Fibroblast of skin of abdomen (primary cell): ENCODE results near the gene ZNF684. TPM values are rescaled to one million over a fixed set of nuclear protein-coding genes. Genes with fewer than 3 reads are reported as not detected.
A peak's percentile ranks its signal among the peaks of the same experiment; 100 is the strongest.
"Not testable (repeated sequence)": the region's sequence is repeated elsewhere in the genome, so short reads cannot be mapped to it uniquely, and the experiment has no call there.

Experiments used
- DNase-seq: peaks from one replicate; pipeline ENCODE4 v3.0.0-alpha.2; 2013
- polyA plus RNA-seq, 2 experiments: library from polyadenylated mRNA; unstranded; fragments of 120-200 nt; gene quantifications; one replicate each; pipeline ENCODE4 v1.2.1, GENCODE V29; 2013; ENCODE audit not compliant: insufficient read length in 2 of 2

ZNF684 gene
- polyA plus RNA-seq (2013, experiment 1 of 2; ENCODE audit: insufficient read length): 3.5 TPM
- polyA plus RNA-seq (2013, experiment 2 of 2; ENCODE audit: insufficient read length): 2.5 TPM

DNA sequence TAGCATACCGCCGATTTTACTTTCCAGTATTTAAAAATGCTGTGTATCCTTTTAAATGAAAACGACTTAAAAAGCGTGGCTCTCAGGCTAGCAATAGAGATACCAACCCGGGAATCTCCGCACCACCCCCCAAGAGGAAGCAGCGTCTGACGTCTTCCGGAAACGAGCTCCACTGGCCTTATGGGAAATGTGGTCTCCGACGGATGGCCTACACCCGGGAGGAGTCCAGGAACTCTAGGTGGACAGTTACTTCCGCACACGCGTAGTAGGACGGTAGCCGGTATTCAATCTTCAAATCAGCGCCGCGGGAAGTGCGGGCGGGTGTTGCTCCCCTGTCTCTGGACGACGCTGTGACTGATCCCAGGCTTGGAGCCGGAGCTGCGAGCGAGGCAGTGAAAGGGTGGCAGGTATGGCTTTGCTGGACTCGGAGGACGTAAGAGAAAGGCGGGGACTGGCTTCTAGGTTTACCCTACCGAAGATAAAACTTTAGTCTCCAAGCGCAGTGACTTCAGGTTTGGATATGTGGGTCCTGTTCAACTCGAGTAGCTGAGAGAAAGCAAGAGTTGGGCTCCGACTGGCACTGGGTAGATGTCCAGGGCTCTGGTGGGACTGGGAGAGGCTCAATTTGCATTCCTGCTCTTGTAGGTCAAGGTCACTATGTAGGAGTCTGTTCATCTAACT lies at the start of gene ZNF684:
Gene ZNF684 (plus strand): TSS at position 257 of the 681 bp plus-strand sequence. CDS start 1,530 bp downstream, outside the sequence.
- DNase-seq: peak; percentile 94

DNA sequence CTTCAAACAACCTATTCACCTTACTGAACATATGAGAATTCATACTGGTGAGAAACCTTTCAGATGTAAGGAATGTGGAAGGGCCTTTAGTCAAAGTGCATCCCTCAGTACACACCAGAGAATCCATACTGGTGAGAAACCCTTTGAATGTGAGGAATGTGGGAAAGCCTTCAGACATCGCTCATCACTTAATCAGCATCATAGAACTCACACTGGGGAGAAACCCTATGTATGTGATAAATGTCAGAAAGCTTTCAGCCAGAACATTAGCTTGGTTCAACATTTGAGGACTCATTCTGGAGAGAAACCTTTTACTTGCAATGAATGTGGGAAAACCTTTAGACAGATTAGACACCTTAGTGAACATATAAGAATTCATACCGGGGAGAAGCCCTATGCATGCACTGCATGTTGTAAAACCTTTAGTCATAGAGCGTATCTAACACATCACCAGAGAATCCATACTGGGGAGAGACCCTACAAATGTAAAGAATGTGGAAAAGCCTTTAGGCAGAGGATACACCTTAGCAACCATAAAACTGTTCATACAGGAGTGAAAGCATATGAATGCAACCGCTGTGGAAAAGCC lies 36.0 kb upstream of the ZNF684 start:
- no peak for DNase-seq

DNA sequence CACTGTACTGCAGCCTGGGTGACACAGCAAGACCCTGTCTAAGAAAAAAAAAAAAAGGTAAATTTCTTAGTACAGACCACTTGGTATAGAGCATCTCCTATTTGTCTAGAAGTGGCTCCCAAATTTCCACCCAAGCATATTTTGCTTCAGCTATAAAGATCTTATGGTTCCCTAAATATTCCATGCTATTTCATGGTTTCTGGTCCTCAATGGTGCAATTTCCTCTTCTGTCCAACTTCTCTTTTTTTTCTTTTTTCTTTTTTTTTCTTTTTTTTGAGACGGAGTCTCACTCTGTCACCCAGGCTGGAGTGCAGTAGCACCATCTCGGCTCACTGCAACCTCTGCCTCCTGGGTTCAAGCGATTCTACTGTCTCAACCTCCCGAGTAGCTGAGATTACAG lies 28.8 kb upstream of the ZNF684 start:
- not testable (repeated sequence) for DNase-seq

GRCh38 chr1:40507973-40508372 lies 23.5 kb upstream of the ZNF684 start:
- DNase-seq: no peak

GRCh38 chr1:40508375-40509341 lies 22.8 kb upstream of the ZNF684 start, which contains the start of gene EXO5:
TSS of gene EXO5 (plus strand) at chr1:40508767. CDS start at chr1:40514545, 5,778 bp downstream.
- DNase-seq: peak; percentile 78

DNA sequence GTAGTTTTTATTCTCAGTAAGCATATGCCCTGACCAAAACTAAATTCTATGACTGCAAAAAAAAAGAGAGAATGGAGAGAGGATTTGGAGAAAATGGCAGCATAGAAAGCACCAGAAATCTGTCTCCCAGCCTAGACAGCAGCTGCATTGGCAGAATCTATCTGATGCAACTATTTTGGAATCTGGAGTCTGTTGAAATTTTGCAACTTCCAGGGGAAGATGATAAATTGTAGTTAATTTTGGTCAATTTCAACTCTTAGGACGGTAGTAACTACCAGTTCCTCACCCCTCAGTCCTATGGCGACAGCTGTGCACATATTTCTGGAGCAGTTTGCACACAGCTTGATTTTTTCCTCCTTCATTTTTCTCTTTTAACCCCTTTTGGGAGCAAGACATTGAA lies 11.9 kb upstream of the ZNF684 start:
- no peak for DNase-seq

DNA sequence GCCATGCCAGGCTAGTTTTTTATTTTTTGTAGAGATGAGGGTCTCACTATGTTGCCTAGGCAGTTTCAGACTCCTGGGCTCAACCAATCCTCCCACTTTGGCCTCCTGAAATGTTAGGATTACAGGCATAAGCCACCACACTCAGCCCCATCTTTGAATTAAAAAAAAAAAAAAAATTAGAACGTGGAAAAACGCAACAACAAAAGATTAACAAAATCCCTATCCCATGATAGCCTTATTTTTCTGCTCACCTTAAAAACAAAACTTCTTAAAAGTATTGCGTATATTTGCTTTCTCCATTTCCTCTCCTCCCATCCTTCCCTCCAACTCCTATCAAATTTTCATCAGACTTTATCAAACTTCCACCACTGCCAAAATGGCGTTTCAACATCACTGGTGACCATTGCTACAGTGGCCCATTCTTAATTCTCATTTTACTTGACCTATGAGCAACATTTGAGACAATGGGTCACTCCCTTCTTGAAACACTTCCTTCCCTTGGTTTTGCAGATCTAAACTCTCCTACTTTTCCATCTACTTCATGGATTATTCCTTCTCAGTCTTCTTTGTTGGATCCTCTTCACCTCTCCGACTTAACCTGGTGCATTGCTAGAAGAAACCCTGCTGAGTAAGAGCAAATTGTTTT lies 579 bp upstream of the ZNF684 start:
- peak; percentile 10 for DNase-seq

GRCh38 chr1:40532062-40532389 lies 589 bp downstream of the ZNF684 start:
- DNase-seq: no peak

- peak; percentile 38 for DNase-seq
These were observed 1.5 kb downstream of the ZNF684 start for GRCh38 chr1:40532844-40533424.

DNA sequence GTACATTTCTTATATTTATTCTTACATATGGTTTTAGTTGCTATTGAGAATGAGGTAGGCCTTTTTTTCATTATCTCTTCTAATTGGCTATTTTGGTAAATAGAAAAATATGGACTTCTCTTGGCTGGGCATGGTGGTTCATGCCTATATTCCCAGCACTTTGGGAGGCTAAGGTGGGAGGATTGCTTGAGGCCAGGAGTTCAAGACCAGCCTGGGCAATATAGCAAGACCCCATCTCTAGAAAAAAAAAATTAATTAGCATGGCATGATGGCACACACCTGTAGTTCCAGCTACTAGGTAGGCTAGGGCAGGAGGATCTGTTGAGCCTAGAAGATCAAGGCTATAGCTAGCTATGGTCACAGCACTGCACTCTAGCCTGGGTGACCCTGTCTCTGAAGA lies 3.2 kb downstream of the ZNF684 start:
- no peak for DNase-seq

- DNase-seq: no peak
These were observed 4.3 kb downstream of the ZNF684 start for GRCh38 chr1:40535732-40536131.

- DNase-seq: no peak
These were observed 7.9 kb downstream of the ZNF684 start for GRCh38 chr1:40539338-40539737.

GRCh38 chr1:40546957-40547356 lies 15.5 kb downstream of the ZNF684 start:
- no peak for DNase-seq

DNA sequence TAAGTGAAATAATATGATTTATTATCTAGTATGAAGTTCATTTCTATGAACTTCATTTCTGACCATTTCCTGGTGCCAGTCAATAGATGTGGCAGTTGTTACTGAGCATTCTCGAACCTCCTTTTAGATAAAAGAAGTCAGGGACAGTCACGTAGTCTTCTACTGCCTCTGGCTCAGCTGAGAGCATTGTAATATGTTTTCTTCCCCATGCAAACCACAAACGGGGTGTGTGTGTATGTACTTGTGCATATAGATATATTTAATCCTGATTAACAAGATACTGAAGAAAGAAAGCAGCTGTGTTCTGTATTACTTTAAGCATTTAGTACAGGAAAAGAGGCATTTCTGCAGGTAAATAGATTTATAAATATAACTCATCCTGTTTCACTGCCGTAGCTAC lies 21.6 kb downstream of the ZNF684 start:
- DNase-seq: no peak

- not testable (repeated sequence) for DNase-seq
These were observed 23.4 kb downstream of the ZNF684 start for GRCh38 chr1:40554807-40555206.

DNA sequence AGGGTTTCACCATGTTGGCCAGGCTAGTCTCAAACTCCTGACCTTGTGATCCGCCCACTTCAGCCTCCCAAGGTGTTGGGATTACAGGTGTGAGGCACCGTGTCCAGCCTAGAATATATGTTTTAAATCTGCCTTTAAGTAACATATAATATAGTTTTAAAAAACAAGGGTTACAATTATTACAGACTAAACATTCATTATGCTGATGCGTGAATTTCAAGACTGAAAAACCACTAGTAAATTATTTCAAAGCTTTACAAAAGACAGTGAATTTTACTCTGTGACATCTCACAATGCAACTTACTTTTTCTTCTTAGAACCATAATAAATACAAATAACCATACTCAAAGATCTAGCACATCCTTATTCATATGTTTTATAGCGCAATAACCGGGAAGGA lies 24.7 kb downstream of the ZNF684 start:
- DNase-seq: no peak

- not testable (repeated sequence) for DNase-seq
These were observed 26.8 kb downstream of the ZNF684 start for GRCh38 chr1:40558241-40558640.

- no peak for DNase-seq
These were observed 30.7 kb downstream of the ZNF684 start for GRCh38 chr1:40562185-40562584.

DNA sequence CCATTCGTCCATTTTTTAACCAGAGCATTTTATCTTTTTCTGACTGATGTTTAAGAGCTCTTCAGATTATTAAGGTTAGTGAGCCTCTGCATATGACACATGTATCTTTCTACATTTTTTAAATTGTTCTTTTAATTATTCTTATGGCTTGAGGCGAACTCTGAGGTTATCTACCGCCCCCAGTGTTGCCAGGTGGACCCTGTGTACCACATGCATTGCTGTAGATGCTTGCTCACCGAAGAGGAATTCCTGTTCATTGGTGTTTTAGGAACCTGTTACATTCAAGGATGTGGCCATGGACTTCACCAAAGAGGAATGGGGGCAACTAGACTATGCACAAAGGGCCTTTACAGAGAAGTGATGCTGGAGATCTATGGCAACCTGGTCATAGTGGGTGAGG lies 31.8 kb downstream of the ZNF684 start:
- DNase-seq: no peak

- no peak for DNase-seq
These were observed 33.1 kb downstream of the ZNF684 start for GRCh38 chr1:40564506-40564905.

DNA sequence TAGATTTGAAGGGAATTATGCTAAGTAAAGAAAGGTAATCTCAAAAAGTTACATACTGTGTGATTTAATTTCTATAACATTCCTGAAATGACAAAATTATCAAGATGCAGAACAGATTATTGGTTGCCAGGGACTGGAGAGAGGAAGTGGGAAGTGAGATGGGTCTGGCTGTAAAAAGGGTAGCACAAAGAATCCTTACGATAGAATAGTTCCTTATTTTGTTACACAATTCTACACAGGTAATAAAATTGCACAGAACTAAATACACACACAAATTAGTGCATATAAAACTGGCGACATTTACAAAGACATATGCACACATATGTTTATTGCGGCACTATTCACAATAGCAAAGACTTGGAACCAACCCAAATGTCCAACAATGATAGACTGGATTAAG lies 33.5 kb downstream of the ZNF684 start:
- DNase-seq: no peak

GRCh38 chr1:40567825-40568224 lies 36.4 kb downstream of the ZNF684 start:
- no peak for DNase-seq
